NCI-H774 (cell line): Measurements from ENCODE around the gene PRKCA.

Source experiments
- DNase-seq: peaks from one replicate; lab custom pipeline; 2025; lab: John Stamatoyannopoulos, UW

Gene PRKCA

GRCh38 chr17:66625311-66625767 is 322.9 kb downstream of the PRKCA start:
- peak; percentile 28 for DNase-seq

GRCh38 chr17:66627985-66628384 is 325.6 kb downstream of the PRKCA start:
- no peak for DNase-seq

- no peak for DNase-seq
Observed at GRCh38 chr17:66629762-66630161, 327.3 kb downstream of the PRKCA start.

- no peak for DNase-seq
Observed at GRCh38 chr17:66630379-66630778, 328.0 kb downstream of the PRKCA start.

GRCh38 chr17:66630828-66631472 is 328.5 kb downstream of the PRKCA start:
- DNase-seq, result no peak

- DNase-seq, result no peak
Observed at GRCh38 chr17:66632731-66633130, 330.3 kb downstream of the PRKCA start.

- DNase-seq, result no peak
Observed at GRCh38 chr17:66633317-66633965, 331.0 kb downstream of the PRKCA start.

GRCh38 chr17:66634193-66634592 is 331.8 kb downstream of the PRKCA start:
- no peak for DNase-seq

- DNase-seq, result no peak
Observed at GRCh38 chr17:66635386-66636045, 333.1 kb downstream of the PRKCA start.

- DNase-seq, result no peak
Observed at GRCh38 chr17:66636111-66636510, 333.7 kb downstream of the PRKCA start.

GRCh38 chr17:66637491-66637890 is 335.1 kb downstream of the PRKCA start:
- no peak for DNase-seq

- no peak for DNase-seq
Observed at GRCh38 chr17:66638707-66639479, 336.5 kb downstream of the PRKCA start.

GRCh38 chr17:66643815-66644710 is 341.6 kb downstream of the PRKCA start:
- DNase-seq, result no peak

- DNase-seq, result no peak
Observed at GRCh38 chr17:66645259-66645658, 342.8 kb downstream of the PRKCA start.

GRCh38 chr17:66647391-66647983 is 345.1 kb downstream of the PRKCA start:
- DNase-seq, result no peak

- DNase-seq, result no peak
Observed at GRCh38 chr17:66649818-66650543, 347.6 kb downstream of the PRKCA start.

- no peak for DNase-seq
Observed at GRCh38 chr17:66650544-66650877, 348.1 kb downstream of the PRKCA start.

GRCh38 chr17:66652840-66653507 is 350.6 kb downstream of the PRKCA start:
- DNase-seq, result no peak

GRCh38 chr17:66654106-66654740 is 351.8 kb downstream of the PRKCA start:
- no peak for DNase-seq
